SW480 (cell line): Measurements from ENCODE around the gene FGGY.
"Not testable (repeated sequence)": the region's sequence is repeated elsewhere in the genome, so short reads cannot be mapped to it uniquely, and the experiment has no call there.

ENCODE experiments used
- DNase-seq: peaks from one replicate; pipeline ENCODE4 v3.0.0-alpha.2; 2016; ENCODE audit warnings: low spot score

The FGGY gene

DNA sequence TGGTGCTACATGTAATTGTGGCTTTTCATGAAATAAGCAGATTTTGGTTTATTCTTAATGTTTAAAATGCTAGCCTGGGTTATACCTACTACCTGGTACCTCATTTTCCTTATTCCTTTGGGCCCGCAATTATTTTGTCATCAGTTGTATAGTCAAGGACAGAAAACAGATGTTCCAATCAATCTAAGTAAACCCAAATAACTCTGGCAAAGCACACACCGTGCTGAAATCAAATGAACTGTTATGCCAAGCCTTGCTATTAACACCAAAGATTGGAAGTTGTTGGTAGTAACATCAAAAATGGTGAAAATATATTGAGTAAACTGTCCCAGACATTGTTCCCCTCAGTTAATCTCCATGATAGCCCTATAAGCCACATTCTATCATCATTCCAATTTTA is 248.9 kb downstream of the FGGY start:
- DNase-seq = no peak

DNA sequence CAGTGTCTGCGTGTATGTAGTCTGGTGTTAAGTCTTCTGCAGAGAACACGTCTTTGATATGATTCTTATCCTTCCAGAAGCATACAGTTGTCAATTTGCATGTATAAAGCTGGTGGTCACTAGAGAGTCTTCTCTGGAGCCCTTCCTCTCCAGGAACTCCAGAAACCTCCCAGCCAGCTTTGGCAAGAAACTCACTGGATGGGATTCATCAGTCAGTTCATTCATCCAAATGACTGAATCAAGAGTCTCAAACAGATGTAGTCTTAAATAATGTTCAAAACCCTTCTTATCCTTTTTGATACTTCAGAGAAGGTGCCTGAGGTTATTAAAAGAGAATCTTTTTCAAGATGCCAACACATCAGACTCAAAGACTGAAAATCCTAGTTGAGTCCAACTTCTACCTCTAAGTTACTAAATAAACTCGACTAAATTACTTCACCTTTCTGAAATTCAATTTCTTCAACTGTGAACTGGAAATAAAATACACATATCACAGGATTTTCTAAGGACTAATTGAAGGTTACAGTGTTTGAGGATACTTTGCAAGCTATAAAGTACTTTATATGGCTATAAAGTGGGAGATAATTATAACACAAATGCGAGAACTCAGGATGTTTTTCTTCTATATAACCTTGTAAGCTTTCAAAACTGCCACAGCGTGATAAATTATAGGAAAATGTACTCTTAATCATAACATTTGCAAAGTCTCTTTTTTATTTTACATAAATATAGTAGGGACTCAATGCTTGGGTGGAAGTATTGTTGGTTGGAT is 252.4 kb downstream of the FGGY start:
- no peak for DNase-seq

DNA sequence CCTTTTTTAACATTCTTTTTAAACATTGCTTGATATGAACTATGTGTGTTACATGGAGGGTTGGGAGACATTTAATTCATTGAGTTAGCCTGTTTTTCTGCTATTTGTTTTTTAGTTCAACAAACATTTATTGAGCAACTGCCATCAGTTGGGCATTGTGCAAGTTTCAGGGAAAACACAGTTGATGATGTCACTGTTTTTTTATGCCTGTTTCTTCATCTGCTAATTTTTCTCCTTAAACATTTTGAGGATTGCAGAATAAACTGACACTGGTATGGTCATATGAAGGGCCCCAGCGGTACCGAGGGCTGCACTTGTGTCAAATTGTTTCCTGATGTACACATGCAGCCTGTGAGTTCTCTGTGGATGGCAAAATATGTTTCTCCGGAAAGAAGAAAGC is 253.0 kb downstream of the FGGY start:
- DNase-seq = no peak

DNA sequence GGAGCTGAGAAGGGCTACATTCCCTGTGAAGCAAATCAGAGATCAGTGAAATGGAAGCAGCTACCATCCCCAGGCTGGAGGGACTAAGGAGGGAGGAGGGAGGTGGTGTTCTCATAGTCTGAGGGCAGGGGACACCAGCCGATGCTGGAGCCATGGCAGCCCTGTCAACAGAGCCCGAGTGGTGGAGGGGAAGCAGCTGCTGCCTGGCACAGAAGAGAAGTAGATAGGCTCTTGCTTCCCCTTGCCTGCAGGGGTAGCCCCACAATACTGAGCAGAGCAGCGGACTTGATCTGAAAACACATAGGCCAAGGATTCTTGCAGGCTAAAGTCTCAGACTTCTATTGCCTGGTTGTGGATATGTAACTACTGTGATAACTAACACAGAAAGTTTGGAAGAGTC is 255.1 kb downstream of the FGGY start:
- DNase-seq = no peak

DNA sequence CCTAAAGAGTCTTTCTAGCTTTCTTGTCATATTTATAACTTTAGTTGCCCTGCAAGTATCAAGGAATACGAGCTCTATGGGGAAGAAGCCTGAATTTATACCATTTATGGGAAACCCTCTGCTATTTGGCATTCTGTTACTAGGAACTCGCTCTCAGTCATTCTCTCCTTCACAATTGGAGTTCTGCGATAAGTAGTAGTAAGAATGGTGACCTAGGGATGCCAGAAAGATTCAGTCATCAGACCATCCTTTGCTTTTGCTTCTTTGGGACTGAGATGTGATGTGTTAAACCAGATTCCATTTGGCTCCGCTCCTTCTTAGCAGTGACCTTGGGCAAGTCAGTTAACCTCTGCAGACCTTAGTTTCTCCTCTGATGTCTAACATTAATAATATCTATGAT is 256.5 kb downstream of the FGGY start:
- DNase-seq = no peak

DNA sequence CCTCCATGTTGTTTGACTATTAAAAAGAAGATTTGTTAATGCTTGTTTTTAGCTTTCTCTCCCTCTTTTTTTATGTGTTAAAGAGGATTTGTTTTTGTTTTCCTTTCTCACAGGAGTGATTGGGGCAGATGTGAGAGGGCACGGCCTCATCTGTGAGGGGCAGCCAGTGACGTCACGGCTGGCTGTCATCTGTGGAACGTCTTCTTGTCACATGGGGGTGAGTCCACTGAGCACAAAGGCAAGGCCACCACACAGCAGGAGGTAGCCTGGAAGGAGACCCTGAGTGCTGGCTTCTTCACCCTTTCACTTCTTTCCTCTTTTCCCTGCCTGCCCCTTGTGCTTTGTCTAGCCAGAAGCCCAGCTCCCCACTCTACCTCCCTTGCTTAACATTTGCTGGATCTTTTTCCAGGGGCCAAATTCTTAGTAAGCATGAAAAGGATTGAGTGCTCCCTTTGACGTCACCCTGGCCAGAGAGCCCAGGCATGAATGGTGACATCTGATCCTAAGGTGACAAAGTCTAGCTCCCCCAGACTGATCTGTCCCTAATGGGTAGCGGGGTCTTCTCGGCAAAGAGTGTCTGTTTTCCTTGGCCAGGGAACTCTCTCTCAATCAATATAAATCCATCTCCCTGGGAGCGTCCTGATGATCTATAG is 257.2 kb downstream of the FGGY start:
- DNase-seq = no peak

DNA sequence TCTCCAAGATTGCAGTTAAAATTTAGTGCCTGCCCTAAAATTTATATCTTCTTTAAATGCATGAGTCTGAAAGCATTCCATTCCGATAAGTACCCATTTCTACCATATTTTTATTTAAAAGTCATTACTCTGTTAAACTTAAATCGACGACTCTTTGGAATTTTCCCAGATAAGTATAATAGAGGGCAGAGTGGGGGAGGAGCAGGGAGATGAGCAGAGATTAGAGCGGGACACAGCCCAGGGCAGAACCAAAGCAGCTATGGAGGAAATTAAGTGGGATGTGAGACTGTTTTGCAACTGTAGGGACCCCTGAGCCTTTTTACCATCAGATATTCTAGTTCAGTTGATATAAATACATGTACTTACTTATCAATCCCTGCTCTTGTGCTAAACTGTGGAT is 257.9 kb downstream of the FGGY start:
- no peak for DNase-seq

DNA sequence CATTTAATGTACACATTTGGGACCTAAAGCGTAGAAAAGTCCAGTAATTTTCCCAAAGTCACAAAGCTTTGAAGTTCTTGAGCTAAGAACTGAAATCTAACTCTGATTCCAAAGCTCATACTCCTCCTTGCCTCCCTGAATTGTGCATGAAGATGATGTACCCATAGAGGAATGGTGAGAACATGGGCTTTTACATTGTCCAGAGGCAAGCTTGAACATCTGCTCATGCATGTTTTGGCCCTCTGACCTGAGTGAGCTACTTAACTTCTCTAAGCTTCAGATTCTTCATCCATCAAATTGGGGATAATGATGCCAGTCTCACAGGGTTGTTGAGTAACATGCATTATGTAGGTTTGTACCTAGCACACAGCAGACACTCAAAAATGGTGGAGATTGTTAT is 259.5 kb downstream of the FGGY start:
- DNase-seq = no peak

DNA sequence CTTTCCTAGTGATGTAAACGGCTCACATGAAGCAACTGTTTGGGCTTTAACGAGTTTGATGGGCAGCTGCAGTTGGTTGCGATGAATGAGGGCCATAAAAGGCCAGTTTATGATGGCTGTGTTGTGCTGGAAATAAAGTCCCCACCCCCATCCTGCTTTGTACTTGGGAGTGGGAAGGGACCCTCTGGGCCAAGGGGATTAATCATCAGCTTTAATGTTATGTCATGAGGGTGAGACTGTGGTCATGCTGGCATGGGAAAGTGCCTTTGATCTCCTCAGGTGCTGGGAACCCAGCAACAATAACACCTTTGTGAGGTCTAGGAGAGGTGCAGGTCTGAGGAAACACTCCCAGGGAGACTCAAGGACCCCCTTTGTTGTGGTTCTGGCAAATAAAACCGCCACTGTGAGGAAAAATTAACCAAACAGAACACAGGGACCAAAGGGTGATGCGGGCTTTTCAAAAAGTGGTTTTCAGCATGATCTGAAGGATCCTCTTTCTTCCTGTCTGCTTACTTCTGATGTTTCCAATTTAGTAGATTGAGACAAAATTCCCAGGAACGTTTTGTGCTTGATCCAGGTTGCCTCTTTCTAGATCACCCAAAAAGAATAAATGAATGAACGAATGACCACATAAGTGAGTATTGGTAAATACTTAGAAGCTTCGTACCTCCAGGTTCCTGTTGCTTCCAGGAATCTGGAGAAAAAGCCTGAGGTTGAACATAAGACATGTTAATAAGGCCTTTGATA is 260.1 kb downstream of the FGGY start:
- DNase-seq = peak; percentile 100

DNA sequence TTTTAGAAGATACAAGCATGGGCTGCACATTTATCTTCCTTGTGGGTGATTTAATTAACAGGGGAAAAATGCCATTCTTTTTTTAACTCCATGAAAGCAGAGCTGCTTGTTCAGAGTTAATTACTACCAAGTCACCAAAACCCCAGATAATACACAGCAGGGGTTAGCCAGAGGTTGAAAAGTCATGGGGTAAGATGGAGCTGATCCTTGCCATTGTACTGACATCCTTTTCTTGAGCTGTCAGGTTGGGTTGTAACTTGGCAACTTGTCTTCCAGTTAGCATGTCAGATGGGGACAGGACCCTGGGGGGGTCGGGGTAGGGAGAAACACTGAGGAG is 260.6 kb downstream of the FGGY start:
- DNase-seq = no peak

DNA sequence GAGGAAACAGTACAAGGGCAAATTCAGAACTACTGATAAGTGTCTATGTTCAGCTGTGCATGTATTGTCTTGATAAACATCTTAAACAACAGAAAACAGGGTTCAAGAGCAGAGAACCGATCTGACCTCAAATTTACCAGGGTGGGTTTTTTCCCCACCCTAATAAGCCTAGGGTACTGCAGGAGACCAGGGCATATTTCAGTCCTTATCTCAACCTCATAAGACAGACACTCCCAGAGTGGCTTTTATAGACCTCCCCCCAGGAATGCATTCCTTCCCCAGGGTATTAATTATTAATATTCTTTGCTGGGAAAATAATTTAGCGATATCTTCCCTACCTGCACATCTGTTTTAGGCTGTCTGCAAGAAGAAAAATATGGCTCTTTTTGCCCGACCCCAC is 261.7 kb downstream of the FGGY start:
- DNase-seq = not testable (repeated sequence)

DNA sequence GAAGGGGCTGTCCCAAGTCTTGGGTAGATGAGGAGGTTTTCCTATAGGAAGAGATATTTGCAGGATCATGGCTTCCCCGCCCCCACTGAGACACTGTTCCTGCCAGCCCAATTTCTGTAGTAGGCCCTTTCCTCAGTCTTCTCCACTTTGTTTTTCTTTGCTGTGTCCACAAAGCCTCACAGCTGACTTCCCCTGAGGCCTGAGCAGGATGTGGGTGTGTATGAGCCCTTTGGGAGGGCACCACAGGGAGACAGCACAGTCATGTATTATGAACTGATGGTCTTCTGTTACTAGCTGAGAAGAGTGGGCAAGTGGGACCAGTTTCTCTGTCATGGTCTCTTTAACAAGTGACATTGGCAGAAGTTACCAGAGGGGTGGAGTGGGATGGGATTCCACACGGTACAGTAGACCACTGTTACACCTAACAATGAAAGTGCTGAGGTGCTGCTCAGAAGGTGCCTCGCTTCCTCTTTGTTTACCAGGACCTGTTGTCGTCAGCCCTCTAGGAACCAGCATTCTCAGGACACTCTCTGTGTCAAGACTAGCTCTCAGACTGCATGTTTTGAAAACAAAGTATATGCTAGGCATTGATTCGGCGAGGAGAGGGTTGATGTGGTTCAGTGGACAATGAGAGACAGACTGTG is 264.0 kb downstream of the FGGY start:
- DNase-seq = no peak

DNA sequence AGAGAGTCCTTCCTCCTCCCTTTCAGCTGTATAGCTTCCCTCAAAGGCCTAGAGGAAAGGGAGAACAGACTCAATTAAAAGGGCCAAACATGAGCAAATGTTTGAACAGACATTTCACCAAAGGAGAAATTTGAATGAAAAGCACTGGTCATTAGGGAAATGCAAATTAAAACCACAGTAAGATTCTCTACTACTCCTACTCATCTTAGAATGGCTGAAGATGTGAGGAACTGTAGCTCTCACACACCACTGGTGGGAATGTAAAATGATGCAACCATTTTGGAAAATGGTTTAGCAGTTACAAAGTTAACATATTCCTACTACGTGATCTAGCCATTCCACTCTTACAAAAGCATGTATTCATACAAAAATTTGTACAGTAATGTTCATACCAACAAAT is 264.9 kb downstream of the FGGY start:
- no peak for DNase-seq

DNA sequence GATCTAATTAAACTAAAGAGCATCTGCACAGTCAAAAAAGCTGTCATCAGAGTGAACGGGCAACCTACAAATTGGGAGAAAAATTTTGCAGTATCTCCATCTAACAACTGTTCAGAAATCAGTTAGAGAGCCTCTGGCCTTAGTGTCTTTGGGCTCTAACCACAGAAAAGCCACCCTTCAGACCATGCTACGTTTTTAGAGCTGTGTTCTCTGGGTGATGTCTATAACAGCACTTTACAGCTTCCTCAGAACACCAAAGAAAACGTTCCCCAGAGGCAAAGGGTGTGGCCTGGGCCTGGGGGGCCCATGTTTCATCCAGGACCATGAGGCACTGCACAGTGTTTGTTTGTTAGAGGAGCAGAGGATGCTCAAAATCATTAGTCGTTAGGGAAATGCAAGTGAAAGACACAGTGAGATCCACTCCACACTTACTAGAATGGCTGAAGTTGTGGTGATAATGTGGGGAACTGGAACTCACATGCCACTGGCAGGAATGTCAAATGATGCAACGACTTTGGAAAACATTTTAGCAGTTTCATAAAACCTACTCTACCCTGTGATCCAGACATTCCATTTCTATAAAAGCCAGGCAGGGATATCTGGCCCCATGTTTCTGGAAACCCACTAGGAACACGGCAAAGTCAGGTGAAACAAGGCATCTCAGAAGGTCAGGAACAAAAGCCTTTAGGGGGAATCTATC is 267.4 kb downstream of the FGGY start:
- peak; percentile 14 for DNase-seq

DNA sequence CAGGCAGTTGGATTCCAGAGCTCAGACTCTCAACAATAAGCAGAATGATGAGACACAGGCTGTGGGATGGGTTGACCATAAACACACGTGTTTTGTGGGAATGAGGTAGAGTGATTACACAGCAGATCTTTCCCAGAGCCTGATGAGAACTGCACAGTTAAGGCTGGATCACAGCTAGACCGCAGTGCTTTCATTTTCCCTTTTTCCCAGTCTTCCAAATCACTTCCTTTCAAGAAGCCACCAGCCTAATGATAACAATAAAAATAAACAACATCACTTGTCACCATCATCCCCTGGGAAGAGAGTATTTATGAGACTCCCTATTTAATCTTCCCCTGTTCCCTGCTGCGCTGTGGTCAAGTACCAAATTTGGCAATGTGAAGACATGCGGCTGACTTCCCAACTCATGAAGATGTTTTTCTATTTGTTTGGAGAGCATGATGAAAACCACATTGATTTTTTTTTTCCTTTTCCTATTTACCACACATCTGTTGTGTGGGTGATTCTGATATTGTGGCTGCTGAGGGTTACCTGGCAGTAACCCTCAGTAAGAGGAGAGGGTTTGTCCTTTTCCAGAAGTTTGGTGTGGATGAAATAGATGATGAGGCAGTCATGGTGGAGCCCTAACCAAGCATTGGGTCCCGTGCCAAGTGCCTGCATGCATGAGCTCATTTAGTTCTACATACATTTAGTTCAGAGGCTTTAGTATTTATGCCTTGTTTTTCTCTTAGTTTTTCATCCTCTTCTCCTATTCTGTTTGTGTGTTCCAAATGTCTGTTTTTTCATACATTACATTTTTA is 268.9 kb downstream of the FGGY start:
- peak; percentile 93 for DNase-seq

DNA sequence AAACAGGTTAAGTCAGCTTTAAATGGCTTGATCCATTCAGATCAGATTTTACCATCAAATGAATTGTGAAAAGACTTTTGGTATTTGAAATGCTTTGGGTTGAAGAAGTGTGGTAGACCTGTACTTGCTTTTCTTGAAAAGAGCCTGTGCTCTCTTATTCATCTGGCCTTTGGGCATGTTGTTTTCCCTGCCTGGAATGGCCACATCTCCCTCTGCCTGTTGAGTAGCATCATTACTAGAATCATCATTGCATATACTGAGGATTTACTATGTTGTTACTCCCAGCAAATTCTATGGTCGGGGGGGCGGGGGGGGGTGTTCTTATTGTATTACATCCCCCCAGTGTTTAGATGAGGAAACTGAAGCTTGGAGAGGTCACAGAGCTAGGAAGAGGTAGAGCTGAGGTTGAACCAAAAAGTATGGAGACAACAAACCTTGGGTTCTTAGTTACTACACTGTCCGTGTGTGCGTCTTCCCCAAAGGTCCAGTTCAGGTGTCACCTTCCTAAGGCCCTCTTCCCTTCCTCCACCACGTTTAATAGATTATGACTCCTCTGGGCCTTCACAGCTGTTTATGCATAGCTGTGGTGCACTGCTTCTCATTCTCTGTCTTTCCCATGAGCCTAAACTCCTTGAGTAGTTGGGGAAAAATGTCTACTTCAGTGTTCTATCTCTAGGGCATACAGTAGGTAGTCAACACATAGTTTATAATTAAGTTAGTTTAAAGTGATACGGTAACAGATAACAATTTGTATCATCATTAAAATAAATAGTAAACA is 271.5 kb downstream of the FGGY start:
- DNase-seq = peak; percentile 26

DNA sequence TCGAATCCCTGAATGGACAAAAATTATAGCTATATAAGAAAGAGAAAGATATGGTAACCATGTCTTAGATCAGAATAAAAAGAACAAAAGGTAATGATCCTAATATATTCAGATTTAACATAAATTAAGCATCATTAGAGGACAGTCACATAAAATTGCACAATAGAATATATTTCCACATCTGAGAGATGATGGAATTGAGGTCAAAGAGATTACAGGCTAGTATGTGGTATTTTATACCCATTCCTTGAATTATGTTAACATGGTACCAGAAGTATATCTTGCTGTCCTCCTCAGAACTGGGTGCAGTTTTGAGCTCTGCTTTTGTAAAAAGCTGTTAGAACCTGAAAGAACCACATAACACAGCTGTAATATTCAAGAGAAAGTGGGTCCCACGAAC is 272.3 kb downstream of the FGGY start:
- DNase-seq = no peak

DNA sequence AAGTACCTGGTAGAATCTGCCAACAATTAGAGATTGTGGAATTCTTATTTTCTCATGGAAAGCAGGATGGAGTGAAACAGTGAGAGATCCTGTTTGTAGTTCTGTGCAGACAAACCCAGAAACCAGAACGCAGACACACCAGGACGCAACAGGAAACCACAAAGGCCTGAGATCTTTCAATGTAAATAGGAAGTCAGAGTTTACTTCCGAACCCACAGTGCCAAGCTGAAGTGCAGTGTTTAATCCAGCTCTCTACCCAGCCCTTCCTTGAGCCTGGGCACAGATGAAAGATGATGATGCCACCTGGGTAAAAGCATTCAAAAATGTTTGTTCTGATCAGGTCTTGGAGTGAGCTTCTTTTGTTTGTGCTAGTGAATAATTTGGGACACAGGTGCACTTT is 273.6 kb downstream of the FGGY start:
- DNase-seq = peak; percentile 64

DNA sequence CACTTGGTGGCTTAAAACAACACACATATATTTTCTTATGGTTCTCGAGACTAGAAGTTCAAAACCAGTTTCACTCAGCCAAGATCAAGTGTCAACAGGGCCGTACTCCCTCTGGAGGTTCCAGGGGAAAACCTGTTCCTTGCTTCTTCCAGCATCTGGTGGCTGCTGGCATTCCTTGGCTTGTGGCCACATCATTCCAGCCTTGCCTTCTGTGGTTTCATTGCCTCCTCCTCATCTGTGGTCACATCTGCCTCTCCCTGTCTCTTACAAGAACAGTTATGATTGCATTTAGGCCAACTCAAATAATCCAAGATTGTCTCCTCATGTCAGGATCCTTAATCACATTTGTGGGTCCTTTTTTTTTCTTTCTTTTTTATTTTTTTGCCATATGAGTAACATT is 277.2 kb downstream of the FGGY start:
- DNase-seq = no peak

DNA sequence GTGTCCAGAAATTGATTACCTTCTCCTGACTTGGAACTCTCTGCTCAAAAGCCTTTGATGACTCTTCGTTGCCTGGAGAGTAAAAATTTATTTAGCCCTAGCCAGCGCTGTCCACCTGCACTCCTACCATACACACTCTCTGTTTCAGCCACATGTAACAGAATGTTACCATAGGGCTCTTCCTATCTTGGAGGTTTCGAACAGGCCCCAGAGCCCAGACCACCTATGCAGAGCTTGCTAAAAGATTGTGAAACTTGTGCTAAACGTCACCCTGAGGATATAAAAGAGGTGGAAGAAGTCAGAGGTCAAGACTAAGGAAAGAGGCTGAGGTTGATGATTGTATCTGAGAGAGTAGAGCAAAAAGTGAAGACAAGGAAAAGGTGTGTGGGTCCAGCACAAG is 280.9 kb downstream of the FGGY start:
- DNase-seq = no peak

DNA sequence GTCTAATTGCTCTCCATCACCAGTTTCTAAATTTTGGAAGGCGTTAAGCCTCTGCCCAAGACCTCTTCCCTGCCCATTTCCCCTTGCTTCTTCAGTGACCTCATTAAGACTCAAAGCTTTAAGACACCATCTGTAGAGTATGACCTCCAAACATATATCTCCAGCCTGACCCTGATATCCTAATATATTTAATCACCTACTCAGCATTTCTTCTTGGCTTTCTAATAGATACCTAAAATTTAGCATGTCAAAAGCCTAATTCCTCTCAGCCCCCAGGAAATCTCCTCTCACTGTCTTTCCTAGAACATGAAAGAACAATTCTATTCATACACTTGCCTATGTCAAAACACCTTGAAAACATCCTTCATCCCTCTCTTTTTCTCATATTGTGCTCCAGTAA is 282.3 kb downstream of the FGGY start:
- DNase-seq = no peak
